Measurements from ENCODE around the gene ATRNL1. TPM values are rescaled to one million over a fixed set of nuclear protein-coding genes. Genes with fewer than 3 reads are reported as not detected.

Gene ATRNL1
- total and polyA plus RNA-seq, 2 experiments from 2014 or later, result 5.9 to 17.4 TPM

GRCh38 chr10:115049960-115050359 is 43.2 kb upstream of the ATRNL1 start:
- no peaks in the 10 kb centered on the region for H3K27me3 ChIP-seq
- no peak for TF ChIP-seq EZH2 (IDR thresholded peaks at IDR 0.05; ENCODE audit: borderline replicate concordance)
- TF ChIP-seq EZH2phosphoT487 (IDR thresholded peaks at IDR 0.05; ENCODE audit: low read depth, severe bottlenecking, unreplicated experiment), result no peak
- no peak for TF ChIP-seq CTCF (IDR thresholded peaks at IDR 0.05; ENCODE audit: poor library complexity)
- no peak overlapping the region for H3K4me2 ChIP-seq
- no peak for DNase-seq (ENCODE audit: low spot score)
- no peaks in the 10 kb centered on the region for H3K79me2 ChIP-seq
- H4K20me1 ChIP-seq (ENCODE audit: insufficient read depth, poor library complexity, severe bottlenecking), result no peaks in the 10 kb centered on the region
- no peaks in the 10 kb centered on the region for H3K9me2 ChIP-seq (replicated peaks; ENCODE audit: insufficient read depth)
- no peaks in the 10 kb centered on the region for H3K36me3 ChIP-seq (replicated peaks; ENCODE audit: insufficient read depth, low read depth)
- H3K4me1 ChIP-seq (ENCODE audit: insufficient read depth), result no peaks in the 10 kb centered on the region
- H2AFZ ChIP-seq, result no peak overlapping the region
- H3K27ac ChIP-seq, result no peak overlapping the region
- no peaks in the 10 kb centered on the region for H3K9me3 ChIP-seq (ENCODE audit: low read depth)
- H3K4me3 ChIP-seq, result no peak overlapping the region
- 38% methylated on average over 3 of the region's 3 CpGs for WGBS (ENCODE audit: low lambda C conversion rate, missing lambda C conversion rate)

- Histone ChIP-seq H3K9me2 (replicated peaks; ENCODE audit: insufficient read depth) (no peaks in the 10 kb centered on the region), H3K27me3 (no peaks in the 10 kb centered on the region), H4K20me1 (ENCODE audit: insufficient read depth, poor library complexity, severe bottlenecking) (no peaks in the 10 kb centered on the region), H3K4me2 (no peak overlapping the region), H3K9me3 (ENCODE audit: low read depth) (no peaks in the 10 kb centered on the region), H3K36me3 (replicated peaks; ENCODE audit: insufficient read depth, low read depth) (no peaks in the 10 kb centered on the region), H3K4me3 (no peak overlapping the region), H3K79me2 (no peaks in the 10 kb centered on the region), H3K4me1 (ENCODE audit: insufficient read depth) (no peaks in the 10 kb centered on the region), H2AFZ (no peak overlapping the region), H3K27ac (no peak overlapping the region)
- DNase-seq (ENCODE audit: low spot score), result no peak
- TF ChIP-seq EZH2phosphoT487 (IDR thresholded peaks at IDR 0.05; ENCODE audit: low read depth, severe bottlenecking, unreplicated experiment) (no peak), EZH2 (IDR thresholded peaks at IDR 0.05; ENCODE audit: borderline replicate concordance) (no peak), CTCF (IDR thresholded peaks at IDR 0.05; ENCODE audit: poor library complexity) (no peak)
- WGBS (ENCODE audit: low lambda C conversion rate, missing lambda C conversion rate), result 92% methylated on average over 3 of the region's 3 CpGs
Observed at GRCh38 chr10:115050375-115051010, 42.7 kb upstream of the ATRNL1 start.

GRCh38 chr10:115051216-115051615 is 41.9 kb upstream of the ATRNL1 start:
- Histone ChIP-seq H3K79me2 (no peaks in the 10 kb centered on the region), H2AFZ (no peak overlapping the region), H3K27ac (no peak overlapping the region), H3K36me3 (replicated peaks; ENCODE audit: insufficient read depth, low read depth) (no peaks in the 10 kb centered on the region), H3K4me3 (no peak overlapping the region), H3K4me2 (no peak overlapping the region), H3K9me3 (ENCODE audit: low read depth) (no peaks in the 10 kb centered on the region), H3K9me2 (replicated peaks; ENCODE audit: insufficient read depth) (no peaks in the 10 kb centered on the region), H3K4me1 (ENCODE audit: insufficient read depth) (no peaks in the 10 kb centered on the region), H4K20me1 (ENCODE audit: insufficient read depth, poor library complexity, severe bottlenecking) (no peaks in the 10 kb centered on the region), H3K27me3 (no peaks in the 10 kb centered on the region)
- TF ChIP-seq EZH2phosphoT487 (IDR thresholded peaks at IDR 0.05; ENCODE audit: low read depth, severe bottlenecking, unreplicated experiment) (no peak), CTCF (IDR thresholded peaks at IDR 0.05; ENCODE audit: poor library complexity) (no peak), EZH2 (IDR thresholded peaks at IDR 0.05; ENCODE audit: borderline replicate concordance) (no peak)
- 89% methylated on average over 2 of the region's 2 CpGs for WGBS (ENCODE audit: low lambda C conversion rate, missing lambda C conversion rate)
- DNase-seq (ENCODE audit: low spot score), result no peak

Data from hepatocyte (in vitro differentiated cells).